ENCODE measurements around the gene HOXC9.

DNA sequence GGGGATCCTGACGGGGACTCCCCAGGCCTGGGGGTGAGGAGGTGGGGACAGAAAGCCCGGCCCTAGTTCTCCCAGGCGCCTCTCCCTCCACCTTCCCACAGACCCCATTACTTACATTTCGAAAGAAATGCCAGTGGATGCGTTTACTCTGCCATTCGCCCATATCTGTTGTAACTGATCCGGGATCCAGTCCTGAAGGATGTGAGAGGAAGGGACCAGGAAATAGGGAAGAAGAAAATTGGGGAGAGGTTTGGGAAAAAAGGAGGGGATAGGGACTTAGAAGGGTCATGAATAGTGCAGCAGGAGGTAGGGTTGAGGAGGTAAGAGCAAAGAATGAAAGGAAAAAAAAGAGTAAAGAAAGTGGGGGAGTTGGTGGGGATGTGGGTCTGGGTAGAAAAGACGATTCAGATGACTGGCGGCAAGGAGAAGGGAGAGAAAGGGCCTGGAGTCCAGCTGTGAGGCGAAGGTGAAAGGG is 44.1 kb upstream of the HOXC9 start:
- TF ChIP-seq, protein P1, sequence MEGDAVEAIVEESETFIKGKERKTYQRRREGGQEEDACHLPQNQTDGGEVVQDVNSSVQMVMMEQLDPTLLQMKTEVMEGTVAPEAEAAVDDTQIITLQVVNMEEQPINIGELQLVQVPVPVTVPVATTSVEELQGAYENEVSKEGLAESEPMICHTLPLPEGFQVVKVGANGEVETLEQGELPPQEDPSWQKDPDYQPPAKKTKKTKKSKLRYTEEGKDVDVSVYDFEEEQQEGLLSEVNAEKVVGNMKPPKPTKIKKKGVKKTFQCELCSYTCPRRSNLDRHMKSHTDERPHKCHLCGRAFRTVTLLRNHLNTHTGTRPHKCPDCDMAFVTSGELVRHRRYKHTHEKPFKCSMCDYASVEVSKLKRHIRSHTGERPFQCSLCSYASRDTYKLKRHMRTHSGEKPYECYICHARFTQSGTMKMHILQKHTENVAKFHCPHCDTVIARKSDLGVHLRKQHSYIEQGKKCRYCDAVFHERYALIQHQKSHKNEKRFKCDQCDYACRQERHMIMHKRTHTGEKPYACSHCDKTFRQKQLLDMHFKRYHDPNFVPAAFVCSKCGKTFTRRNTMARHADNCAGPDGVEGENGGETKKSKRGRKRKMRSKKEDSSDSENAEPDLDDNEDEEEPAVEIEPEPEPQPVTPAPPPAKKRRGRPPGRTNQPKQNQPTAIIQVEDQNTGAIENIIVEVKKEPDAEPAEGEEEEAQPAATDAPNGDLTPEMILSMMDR (conservative IDR thresholded peaks at IDR 0.05; ENCODE audit: low read length), result no peak
- TF ChIP-seq EZH2phosphoT487 (IDR thresholded peaks at IDR 0.05; ENCODE audit: borderline replicate concordance), result no peak

Measured in Loucy (cell line).